Retina (tissue), 1 donor: ENCODE measurements around the gene SPNS2.

Experiments
- DNase-seq: peaks from one replicate; pipeline ENCODE4 v3.0.0-alpha.2; 2016

The SPNS2 gene

DNA sequence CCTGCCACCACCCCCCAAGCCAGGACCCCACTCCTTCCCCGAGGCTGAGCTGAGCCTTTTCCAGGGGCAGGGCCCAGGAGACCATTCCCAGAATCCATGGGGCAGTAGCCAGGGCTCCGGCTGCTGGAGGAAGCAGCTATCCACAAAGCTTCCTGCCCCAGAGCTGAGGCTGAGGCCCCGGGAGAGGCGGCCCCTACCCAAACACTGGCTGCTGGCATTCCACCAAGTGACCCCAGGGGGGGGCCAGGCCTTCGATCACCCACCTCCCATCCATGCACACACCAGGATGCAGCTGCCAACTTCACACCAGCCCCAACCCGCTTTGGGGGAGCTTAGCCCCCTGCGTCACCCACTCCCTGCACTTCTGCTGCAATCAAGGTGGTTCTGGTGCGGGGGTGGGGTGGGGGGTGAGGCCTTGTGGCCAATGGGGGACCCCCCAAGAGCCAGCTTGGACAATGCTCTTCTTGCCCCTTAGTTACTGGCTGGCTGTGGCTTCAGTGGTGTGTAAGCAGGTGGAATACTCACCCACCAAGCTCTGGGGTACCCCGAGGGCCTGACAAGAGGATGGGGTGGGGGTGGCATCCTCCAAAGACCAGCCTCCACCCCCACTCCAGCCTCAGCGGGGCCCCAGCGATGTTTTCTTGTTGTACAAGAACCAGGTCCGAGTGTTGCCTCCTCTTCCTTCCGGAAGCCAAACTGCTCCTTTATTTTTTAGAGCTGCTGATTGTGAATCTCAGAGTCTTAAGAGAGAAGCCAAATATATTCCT is 39.7 kb downstream of the SPNS2 start:
- DNase-seq, result no peak

DNA sequence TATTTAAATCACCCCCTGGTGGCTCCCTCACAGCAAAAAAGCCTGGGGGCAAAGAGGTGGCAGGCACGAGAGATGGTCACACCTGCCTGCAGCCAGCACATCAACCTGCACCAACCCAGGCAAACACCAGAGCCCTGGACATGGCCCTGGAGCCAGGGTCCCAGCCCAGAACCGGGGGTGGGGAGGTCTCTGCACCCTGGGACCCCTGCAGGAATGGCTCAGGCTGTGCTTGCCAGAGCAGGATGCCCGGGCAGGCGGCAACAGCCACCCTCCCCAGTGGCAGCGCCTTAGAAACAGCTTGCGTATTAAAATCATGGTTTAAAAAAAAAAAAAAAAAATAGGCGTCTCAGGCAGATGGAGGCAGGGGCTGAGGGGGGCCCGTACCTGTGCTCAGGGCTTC is 40.3 kb downstream of the SPNS2 start:
- DNase-seq, result no peak

DNA sequence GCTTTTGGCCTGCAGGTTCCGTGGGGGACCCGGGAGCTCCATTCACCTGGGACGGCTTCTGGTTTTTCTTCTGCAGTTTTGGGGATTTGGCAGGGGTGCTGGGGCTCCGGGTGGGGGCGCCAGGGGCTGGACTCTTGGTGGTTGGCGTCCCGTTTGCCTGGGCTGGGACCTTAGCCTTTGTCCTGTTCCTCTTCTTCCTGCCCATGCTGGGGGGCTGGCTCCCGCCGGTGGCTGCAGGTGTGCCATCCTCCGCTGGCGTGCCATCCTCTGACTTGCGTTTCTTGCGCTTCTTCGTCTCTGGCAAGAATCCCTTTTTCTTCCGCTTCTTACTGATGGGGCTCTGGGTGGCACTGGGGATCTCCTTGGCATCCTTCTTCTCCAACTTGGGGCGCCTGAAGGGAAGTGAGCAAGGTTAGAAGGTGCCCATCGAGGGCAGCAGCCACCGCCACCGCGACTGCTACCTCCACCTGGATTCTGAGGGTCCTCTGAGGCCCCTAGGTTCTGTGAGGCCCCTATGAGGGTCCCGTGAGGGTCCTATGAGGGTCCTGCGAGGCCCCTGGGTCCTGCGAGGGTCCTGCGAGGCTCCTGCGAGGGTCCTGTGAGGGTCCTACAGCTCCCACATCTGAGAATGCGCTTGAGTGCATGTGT is 41.0 kb downstream of the SPNS2 start:
- DNase-seq, result no peak

DNA sequence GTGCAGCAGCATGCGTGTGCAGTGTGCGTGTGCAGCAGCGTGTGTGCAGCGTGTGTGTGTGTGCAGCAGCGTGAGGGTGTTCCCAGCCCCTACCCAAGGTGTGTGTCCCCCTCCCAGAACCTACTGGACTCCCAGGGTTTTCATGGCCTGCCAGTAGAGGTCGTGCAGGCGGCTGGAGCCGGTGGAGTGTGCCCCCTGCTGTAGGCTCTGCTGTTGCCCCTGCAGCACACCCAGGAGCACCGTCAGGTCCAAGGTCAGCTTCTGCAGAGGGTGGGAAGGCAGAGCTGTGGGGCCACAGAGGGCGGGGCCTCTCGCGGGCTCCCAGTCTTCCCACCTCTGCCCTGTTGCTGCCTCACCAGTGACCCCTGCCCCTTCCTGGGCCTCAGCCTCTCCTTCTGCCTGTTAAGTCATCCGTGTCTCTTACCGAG is 41.6 kb downstream of the SPNS2 start:
- no peak for DNase-seq

DNA sequence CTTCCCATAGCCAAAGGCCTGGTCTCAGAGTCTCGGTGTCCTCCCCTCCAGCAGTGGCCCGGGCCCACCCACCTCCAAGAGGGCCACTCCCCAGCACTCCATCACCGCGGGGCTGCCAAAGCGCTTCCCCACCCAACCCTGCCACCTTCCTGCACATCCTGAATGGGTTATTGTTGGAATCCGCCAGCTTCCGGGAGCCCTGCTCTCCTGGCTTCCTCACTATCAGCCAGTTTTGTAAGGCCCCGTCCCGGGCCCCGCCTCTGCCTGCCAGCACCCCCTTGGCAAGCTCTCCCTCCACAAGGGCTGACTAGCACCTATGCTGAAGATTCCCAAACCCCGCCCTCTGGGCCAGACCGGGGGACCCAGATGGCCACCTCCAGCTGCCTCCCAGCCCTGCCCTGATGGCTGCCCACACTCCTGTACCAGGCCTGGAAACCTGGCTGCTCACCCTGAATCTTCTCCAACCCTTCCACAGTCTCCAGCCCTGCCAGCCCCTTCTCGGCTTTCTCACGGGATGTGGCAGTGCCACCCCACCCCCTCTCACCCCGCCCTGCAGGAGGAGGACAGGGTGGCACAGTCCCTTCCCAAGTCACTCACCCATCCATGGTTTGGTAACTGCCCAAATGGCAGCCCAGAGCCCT is 42.1 kb downstream of the SPNS2 start:
- no peak for DNase-seq

DNA sequence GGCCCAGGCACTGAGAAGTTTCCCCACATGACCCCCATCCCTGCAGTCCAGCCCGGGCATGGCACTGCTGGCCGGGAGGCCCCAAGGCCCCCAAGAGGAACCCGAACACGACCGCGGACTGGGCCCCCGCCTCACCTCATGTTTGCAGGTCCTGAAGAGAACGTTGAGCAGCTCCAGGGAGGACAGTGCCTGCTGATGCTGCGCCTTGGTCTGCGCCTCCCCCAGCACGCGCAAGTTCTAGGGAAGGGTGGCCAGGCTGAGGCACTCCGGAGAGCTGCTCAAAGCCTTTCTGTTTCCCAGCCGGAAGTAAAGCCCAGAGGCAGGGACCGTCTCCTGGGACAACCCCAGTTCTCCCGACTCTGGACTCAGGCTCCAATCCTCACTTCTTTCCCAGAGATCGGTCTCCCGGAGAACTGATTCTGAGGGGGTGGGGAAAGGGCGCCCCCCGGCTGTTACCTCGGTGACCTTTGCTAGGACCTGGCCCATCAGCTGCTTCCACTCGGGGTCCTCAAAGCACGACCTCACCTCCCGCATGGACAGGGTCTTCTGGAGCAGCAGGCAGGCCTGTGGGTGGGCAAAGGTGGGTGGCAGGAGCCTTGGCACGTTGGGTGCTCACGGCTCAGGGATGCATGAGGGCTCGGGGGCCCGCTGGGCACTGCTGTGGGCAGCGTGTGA is 42.8 kb downstream of the SPNS2 start:
- DNase-seq, result no peak

DNA sequence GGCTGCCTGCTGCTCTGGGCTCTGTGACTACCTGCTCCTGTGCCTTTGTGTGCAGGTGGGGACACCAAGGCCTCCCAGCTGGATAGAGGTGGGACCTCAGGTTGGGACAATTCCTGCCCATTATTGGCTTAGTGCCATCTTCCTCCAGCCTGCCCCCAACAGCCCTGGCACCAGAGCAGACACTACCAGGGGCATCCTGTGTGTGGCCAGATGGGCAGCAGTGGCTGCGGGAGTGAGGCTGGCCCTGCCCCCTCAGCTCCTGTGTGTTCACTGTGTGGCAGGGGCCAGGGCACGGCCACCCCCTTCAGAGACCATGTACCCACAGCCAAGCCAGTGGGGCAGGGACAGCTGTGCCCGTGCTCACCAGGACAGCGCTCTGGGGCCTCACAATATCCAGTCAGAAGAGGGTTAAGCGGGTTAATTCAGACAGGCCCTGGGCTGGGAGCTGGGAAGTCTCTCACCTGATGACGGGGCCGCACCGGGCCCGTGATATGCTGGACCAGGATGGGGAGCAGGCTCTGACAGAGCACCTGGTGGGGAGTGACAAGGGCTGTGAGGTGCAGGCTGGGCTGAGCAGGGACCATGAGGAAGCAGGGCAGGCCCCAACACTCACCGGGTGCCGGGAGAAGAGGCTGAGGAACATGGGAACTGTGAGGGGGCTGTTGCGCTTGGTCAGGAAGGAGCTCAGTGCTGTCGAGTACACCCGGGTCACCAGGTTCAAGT is 43.5 kb downstream of the SPNS2 start:
- DNase-seq, result no peak

DNA sequence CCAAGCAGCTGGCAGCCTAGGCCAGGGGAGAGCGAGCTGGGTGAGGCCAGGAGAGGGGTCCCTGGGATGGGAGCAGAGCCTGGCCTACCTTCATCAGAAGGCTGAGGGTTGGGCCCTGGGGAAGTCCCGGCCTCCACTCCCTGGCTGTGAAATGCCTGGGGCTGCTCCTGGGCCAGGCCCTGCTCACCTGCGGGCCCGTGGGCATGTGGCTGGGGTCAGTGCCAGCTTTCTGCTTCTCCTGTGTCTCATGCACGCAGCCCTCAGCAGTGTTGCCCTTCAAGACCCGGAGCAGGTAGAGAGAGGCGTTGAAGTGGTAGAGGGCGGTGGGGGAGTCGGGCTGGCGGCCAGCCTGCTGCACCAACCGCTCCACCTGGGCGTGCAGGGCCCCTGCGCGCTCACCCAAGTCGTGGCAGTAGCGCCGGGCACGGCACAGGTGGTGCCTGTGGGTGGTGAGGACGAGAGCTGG is 44.1 kb downstream of the SPNS2 start:
- DNase-seq, result no peak

DNA sequence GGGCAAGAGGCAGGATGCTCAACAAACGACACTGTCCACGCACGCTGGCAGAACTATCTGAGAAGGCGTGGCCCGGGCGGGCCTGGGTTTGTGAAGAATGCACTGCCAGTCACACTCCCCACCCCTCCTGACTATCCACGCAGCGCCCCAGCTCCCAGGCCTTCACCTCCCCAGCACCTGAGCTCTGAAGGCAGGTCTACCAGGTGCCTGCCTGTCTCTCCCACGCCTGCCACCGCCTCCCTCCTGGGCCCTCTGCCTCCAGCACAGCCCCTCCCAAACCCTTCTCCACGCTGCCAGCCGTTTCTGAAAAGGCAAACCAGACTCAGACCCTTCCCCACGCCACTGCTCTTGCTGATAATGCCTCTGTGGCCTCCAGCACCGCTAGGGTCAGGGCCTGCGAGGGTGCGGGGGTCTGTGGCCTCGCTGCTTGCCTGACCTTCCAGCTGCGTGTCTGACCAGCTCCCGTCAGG is 44.9 kb downstream of the SPNS2 start:
- no peak for DNase-seq

DNA sequence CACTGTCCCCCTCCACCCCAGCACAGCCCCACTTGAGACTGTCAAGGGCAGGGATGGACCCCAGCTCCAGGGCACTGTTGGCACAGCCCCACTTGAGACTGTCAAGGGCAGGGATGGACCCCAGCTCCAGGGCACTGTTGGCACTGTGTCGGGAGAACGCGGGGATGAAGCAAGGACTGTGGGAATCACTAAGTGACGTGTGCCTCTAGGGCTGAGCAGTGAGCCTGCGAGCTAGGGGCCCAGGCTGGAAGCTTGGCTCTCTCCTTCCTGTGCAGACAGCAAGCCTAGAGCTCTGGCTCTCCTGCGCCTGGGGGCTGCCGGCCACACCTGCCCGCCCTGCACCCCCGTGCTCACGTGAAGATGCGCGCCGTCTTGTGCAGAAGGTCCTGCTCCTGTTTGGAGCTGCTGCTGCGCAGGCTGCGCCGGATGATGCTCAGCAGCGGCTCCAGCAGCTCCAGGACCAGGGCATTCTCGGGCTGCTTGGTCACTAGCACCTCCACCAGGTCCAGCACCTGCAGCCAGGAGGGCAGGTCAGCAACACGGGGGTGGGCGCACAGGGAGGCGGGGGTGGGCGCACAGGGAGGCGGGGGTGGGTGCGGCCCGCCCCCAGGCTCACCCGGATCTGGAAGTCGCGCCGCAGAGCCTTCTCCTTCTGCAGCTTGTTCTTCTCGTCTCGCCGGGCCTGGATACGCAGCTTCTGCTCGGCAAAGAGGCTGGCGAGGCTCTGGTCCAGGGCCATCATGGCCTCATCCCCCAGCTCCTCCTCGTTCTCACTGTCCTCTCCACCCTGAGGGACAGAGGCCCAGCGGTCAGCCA is 45.7 kb downstream of the SPNS2 start:
- no peak for DNase-seq

DNA sequence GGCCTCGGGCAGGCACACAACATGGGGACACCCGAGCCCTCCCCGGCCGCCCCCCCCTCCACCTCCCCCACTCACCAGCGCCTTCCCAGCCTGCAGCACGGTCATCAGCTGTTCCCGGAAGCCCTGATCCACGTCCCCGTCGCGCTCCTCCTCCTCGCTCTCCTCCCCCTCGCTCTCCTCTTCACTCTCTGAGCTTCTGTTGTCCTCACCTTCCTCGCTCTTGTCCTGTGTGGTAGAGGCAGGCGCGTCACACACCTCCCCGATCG is 46.2 kb downstream of the SPNS2 start:
- no peak for DNase-seq

DNA sequence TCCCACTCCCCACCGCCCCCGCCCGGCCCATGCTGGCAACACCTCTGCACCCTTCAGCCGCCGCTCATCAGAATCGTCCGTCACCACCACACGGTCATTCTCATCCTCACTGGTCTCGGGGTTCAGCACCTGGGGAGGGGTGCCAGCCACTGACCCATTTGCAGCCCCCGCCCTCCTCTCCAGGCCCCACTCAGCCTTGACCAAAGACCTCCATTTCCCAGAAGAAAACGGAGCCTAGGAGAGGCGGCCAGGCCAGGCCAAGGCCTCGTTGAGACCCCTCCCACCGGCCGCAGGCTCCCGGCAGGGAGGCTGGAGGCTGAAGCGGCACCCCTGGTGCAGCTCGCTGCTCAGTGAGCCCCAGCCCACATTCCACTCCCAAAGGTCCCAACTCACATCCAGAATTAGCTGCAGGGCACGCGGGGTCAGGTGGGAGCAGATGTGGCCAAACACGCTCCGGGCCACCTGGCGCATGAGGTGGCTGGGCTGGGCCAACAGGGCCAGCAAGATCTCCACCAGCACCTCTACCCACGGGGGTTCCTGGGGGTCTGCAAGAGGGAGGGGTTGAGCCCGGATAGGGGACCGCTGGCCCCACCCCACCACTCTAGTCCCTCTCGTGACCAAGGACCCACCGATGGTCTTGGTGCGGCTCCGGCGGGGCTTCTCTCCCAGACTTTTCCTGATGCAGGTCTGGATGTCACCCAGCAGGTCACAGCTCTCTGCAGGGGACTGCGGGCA is 46.7 kb downstream of the SPNS2 start:
- no peak for DNase-seq

DNA sequence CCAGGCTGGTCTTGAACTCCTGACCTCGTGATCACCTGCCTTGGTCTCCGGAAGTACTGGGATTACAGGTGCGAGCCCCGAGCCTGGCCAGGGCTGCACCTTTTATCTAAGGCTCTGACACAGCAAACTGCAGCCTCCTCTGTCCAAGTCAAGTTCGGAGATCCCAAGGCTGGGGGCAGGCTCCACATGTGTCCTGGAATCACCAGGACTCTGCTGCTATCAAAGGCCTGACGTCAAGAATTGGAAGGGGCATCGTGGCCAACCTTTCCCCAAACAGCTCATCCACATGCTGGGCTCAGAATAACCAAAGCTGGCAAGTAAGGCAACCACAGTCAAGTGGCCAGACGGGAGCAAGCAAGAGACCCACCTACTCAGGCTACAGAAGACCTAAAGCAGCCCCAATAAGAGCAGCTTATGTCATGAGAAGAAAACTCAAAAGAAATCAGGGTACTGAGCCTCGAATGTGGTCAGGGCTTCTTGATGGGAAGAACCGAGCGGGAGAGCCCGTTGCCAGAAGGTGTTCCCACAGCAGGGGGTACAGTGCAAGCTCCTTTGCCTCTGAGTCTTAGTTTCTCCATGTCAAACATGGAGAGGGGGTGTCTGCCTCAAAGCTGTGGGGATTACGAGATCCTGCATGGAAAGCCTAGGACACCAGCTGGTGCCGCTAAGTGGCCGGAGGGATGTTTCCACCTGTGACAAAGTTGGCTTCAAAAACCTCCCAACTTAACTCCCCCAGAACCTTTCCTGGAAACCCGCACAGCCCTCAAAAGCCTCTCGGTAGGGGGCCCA is 48.6 kb downstream of the SPNS2 start:
- no peak for DNase-seq

DNA sequence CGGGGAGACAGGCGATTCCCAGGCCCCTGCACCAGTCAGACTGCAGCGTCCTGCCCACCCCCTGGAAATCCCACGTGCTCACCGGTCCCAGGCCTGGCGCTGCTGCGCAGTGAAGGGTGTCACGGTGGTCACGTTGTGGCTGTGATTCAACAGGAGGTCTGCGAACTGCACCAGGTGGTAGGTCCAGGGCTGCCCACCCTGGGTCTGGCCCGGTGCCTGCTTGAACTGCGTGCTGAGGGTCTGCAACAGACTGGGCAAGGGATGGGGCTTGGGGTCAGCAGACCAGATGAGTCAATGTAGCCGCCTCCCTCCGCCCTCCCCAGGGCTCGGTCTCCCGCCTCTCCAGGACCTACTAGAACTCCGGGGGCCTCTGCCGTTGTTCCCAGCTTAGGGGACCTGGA is 49.4 kb downstream of the SPNS2 start:
- DNase-seq, result no peak

DNA sequence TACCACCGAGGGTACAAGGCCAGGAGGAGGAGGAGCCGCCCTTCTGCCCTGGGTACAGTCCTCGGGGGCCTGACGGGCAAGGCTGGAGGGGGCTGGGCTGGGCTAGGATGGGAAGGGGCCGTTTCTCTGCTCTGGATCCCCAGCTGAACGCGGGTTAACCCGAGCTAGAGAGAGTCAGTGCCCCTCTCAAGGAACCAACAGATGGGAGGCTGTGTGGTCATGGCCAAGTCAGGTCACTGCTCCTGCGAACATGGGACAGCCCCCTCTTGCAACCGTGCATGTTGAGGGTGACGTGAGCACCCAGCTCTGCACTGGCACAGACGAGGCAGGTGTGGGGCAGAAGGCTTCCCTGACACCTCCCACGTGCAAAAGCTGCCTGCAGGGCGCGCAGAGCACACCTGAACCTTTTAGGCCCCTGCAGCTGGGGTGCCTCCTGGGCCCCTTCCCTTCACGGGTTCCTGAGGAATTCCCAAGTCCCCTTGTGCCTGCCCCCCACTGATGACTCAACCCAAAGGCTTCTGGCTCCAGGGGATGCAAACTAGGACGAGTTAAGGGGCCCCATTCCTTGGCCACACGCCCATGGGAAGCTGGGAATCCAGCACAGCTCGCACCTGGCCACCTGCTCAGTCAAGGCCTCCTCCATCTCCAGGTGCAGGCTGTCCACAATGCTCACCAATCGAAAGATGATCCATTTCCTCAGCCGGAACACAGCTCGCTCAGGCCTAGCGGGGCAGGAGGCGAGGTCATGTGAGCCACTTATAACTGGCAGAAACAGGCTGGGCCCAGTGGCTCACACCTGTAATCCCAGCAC is 50.2 kb downstream of the SPNS2 start:
- DNase-seq, result no peak

DNA sequence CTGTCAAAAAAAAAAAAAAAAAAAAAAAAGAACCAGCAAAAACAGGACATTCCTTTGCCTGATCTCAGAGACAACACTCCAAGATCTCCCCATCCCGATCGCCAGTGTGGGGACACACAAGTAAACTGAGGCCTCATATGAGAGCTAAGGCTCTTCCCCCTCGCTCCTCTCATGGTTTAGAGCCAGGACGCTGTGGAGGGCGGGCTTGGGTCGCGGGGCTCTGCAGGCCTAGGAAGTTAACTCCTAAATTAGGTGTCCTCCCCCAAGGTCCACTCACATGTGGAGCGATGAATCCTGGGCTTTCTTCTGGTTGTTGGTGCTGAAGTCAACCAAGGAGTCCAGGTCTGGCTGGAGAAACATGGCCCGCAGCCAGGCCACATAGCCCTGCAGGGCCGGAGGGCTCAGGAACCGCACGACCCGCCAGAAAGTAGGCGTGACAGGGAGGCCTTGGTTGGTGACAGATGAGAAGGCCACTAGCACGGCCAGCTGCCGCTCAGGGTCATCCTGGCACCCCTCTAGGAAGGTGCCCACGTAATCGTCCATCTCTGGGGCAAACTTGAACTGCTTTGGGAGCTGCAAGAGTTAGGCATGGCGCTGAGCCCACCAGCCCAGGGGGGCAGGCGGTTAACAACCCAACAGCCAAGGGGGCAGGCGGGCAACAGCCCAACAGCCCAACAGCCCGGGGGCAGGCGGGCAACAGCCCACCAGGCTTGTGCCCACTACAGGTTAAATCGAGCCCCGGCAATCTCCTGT is 51.3 kb downstream of the SPNS2 start:
- no peak for DNase-seq

DNA sequence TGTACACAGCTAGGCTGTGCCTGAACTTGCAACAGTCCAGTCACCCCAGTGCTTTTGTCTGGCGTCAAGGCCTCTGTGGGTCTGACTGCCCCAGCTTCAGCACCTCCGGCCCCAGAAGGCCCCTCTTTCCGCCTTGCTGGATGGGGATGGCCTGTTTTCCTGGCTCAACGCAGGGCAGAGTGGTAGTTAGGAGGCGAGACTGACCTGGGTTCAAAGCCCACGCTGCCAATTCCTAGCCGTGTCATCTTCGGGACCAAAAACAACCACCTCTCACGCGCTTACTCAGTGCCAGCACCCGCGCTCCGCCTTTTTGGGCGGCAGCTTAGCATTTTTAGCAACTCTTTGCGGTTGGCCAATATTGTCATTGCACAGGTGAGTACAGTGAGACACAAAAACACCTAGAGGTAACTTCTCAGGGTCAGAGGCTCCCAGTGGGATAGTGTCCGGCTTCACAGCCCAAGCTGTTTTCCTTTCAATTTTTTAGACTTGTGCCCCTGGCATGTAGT is 51.9 kb downstream of the SPNS2 start:
- no peak for DNase-seq

DNA sequence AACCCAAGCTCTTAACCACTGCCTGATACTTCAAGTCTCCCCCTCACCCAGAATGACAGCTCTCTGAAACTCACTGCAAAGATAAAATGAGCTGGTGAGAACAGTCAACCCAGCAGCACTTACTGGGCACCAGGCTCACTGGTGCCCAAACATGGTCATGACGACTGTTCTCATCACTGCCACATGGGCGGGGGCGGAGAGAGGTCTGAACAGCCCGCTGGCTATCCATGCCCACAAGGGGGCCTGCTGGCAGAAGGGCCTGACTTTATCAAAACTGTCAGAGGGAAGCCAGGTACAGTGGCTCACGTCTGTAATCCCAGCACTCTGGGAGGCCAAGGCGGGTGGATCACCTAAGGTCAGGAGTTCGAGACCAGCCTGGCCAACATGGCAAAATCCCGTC is 52.5 kb downstream of the SPNS2 start:
- no peak for DNase-seq
